MG63 (cell line): ENCODE results near the gene CCDC87. TPM values are rescaled to one million over a fixed set of nuclear protein-coding genes. Genes with fewer than 3 reads are reported as not detected.
"Not testable (repeated sequence)": the region's sequence is repeated elsewhere in the genome, so short reads cannot be mapped to it uniquely, and the experiment has no call there.

Experiments used
- DNase-seq: peaks from one replicate; pipeline ENCODE4 v3.0.0-alpha.2; 2020
- H3K27me3 ChIP-seq: fragments of 250-450 bp; sonication (Bioruptor Pico); 2 replicates; pipeline ENCODE4 v1.5.1; 2020; ENCODE audit warnings: mild to moderate bottlenecking, moderate library complexity
- H3K36me3 ChIP-seq: fragments of 250-450 bp; sonication (Bioruptor Pico); 2 replicates; pipeline ENCODE4 v1.5.1; 2020; ENCODE audit warnings: mild to moderate bottlenecking, moderate library complexity
- H3K4me3 ChIP-seq: fragments of 250-450 bp; sonication (Bioruptor Pico); 2 replicates; pipeline ENCODE4 v1.5.1; 2020; ENCODE audit warnings: mild to moderate bottlenecking, moderate library complexity
- H3K9me3 ChIP-seq: fragments of 250-450 bp; sonication (Bioruptor Pico); 2 replicates; pipeline ENCODE4 v1.5.1; 2020; ENCODE audit warnings: mild to moderate bottlenecking, moderate library complexity
- total RNA-seq: library from RNA; depleted of rRNA; stranded (reverse); fragments of >200 nt; shearing (Covaris generic); gene quantifications from 2 replicates; pipeline ENCODE4 v1.2.3, GENCODE V29; 2014; ENCODE audit warnings: low replicate concordance; rRNA removed

The CCDC87 gene, protein sequence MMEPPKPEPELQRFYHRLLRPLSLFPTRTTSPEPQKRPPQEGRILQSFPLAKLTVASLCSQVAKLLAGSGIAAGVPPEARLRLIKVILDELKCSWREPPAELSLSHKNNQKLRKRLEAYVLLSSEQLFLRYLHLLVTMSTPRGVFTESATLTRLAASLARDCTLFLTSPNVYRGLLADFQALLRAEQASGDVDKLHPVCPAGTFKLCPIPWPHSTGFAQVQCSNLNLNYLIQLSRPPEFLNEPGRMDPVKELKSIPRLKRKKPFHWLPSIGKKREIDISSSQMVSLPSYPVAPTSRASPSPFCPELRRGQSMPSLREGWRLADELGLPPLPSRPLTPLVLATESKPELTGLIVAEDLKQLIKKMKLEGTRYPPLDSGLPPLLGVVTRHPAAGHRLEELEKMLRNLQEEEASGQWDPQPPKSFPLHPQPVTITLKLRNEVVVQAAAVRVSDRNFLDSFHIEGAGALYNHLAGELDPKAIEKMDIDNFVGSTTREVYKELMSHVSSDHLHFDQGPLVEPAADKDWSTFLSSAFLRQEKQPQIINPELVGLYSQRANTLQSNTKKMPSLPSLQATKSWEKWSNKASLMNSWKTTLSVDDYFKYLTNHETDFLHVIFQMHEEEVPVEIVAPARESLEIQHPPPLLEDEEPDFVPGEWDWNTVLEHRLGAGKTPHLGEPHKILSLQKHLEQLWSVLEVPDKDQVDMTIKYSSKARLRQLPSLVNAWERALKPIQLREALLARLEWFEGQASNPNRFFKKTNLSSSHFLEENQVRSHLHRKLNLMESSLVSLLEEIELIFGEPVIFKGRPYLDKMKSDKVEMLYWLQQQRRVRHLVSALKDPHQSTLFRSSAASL
- not detected in 2 replicates for total RNA-seq

DNA sequence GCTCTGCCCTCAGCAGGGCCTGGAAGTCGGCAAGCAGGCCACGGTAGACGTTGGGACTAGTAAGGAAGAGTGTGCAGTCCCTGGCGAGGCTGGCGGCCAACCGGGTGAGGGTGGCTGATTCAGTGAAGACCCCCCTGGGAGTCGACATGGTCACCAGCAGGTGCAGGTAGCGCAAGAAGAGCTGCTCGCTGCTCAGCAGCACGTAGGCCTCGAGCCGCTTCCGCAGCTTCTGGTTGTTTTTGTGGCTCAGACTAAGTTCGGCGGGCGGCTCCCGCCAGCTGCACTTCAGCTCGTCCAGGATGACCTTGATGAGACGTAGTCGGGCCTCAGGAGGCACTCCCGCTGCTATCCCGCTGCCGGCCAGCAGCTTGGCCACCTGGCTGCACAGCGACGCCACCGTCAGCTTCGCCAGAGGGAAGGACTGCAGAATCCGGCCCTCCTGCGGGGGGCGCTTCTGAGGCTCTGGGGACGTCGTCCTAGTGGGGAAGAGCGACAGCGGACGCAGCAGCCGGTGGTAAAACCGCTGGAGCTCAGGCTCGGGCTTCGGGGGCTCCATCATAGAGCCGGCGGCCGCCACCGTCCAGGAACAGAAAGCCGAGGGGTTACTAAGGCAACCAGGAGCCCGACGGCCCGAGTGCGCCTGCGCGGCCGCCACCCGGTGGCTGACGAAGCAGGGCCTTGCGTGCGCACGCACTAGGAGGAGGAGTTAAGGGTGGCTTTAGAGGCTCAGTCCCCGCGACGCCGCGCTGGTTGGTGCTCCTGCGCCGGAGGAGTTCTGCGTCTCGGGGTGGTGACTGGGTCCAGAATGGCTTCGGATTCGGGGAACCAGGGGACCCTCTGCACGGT is at the start of gene CCDC87, which contains the start of gene CCS:
CCDC87 (minus strand) TSS at position 607 of the 846 bp plus-strand sequence; CDS start at position 559, 48 bp downstream.
CCS (plus strand) TSS at position 729 of the 846 bp plus-strand sequence; CDS start at position 806, 77 bp downstream.
- Histone ChIP-seq H3K4me3 (peak within 1 kb of the TSS; percentile 69), H3K9me3 (no peaks in the 10 kb centered on the region), H3K27me3 (no peaks in the 10 kb centered on the region), H3K36me3 (no peaks in the 10 kb centered on the region)
- DNase-seq, result peak; percentile 95

DNA sequence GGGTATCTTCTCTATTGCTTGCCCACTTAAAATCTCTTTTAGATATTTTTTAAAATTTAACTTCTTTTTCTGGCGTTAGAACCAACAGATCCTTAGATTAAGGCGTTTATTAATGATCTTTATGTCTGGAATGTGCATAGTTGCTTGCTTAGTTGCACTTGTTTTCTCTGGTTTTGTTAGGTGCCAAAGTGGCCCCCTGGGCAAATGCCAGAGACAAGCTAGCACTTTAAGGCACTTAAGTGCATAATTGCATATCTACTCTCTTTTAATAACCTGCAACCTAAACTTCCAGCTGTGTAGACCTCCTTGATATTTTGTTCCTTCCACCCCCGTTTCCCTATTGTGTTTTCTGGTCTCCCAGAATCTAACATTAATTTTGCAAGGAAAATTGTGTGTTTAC is 49.0 kb upstream of the CCDC87 start:
- peaks cover 96% of the 10 kb centered on the region for H3K36me3 ChIP-seq
- no peak for DNase-seq
- no peaks in the 10 kb centered on the region; the same call in 1 of the 2 replicates for H3K9me3 ChIP-seq
- no peaks in the 10 kb centered on the region for H3K27me3 ChIP-seq
- peak overlapping the region; percentile 1; the same call in 1 of the 2 replicates for H3K4me3 ChIP-seq

DNA sequence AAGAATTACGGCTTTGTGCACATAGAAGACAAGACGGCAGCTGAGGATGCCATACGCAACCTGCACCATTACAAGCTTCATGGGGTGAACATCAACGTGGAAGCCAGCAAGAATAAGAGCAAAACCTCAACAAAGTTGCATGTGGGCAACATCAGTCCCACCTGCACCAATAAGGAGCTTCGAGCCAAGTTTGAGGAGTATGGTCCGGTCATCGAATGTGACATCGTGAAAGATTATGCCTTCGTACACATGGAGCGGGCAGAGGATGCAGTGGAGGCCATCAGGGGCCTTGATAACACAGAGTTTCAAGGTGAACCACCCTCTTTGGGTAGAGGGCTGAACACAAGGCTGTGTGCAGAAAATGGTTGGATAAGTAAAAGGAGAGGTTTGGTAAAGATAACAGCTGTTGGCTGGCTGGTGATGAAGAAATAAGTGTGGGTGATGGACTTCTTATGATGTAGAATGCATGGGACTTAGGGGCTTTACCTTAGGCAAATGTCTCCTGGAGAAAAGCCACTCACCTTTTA is 47.0 kb upstream of the CCDC87 start:
- DNase-seq, H3K9me3 ChIP-seq, H3K27me3 ChIP-seq: not testable (repeated sequence)
- Histone ChIP-seq H3K36me3 (peaks cover 80% of the 10 kb centered on the region), H3K4me3 (peak overlapping the region; percentile 79)

DNA sequence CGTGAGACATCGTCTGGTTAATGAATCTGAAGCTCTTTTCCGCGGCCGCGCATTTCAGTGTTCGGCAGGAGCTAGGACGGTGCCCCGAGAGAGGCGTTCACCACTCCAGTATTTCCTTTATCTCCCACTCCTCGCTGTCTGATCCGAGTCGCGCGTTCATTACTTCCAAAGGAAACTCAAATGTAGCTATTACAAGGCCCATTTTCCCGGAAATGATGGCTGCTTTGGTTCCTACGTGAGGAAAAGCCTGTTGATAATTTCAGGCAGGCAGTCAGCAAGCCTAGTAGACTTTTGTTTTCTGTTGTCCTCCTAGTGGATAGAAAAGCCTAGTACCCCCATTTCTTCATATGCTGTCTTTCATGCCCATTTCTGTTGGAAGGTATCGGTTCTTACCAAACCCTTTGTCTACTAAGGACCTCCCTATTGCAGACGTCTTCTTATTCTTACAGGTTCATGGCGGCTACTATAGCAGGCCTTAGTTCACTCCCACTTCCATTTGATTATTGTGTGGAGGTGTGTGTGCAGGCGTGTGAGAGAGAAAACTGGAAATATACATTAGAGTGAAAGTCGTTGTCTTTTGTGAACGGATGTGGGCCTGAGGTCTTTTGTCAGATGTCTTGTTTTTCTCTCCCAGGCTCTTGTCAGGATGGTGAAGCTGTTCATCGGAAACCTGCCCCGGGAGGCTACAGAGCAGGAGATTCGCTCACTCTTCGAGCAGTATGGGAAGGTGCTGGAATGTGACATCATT is 46.4 kb upstream of the CCDC87 start:
- no peaks in the 10 kb centered on the region for H3K9me3 ChIP-seq
- DNase-seq, result no peak
- no peaks in the 10 kb centered on the region for H3K27me3 ChIP-seq
- peaks cover 80% of the 10 kb centered on the region for H3K36me3 ChIP-seq
- H3K4me3 ChIP-seq, result peak overlapping the region; percentile 79

DNA sequence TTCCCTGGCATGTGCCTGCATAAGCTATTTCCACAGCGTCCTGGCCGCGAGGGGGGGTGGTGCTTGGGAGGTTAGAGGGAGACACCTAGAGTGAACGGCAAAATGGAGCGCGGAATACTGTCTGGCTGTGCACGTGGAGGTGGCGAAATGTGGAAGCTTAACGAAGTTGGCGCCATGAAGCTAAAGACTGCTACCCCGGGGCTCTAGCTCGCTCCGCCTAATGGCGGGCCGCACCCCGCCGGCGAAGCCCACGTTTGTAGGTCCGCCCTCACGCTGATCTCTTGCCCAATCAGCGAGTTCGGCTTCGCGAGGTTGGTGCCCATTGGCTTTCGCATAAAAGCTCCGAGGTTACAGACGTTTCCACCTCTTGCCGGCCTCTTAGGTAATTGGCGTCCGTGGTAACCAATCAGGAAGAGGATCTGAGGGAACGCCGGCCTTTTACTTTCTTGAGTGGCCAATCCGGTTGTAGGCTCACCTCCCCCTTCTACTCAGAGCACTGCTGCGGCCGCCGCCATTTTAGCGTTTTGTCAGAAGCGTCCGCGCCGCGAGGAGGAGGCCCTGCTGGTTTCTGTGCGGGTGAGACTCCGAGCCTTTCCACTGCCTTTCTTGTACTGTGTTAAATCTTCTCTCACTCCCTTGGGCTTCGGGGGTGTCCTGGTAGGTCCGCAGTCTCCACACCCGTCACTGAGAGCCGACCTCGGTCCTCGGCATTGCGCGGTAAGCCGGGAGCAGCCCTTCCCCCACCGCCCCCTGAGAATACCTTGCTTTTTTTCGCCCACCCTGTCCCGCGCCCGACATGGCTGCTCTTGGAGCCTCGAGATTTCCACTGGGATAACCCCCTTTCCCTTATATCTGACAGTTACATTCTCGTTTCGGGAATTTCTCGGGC is 45.6 kb upstream of the CCDC87 start, which contains the start of gene RBM4:
RBM4 (plus strand) TSS at position 527 of the 889 bp plus-strand sequence. CDS start 1,009 bp downstream, outside the sequence.
- Histone ChIP-seq H3K27me3 (no peaks in the 10 kb centered on the region), H3K4me3 (peak within 1 kb of the TSS; percentile 79), H3K9me3 (no peaks in the 10 kb centered on the region), H3K36me3 (peaks cover 77% of the 10 kb centered on the region)
- peak; percentile 99 for DNase-seq

DNA sequence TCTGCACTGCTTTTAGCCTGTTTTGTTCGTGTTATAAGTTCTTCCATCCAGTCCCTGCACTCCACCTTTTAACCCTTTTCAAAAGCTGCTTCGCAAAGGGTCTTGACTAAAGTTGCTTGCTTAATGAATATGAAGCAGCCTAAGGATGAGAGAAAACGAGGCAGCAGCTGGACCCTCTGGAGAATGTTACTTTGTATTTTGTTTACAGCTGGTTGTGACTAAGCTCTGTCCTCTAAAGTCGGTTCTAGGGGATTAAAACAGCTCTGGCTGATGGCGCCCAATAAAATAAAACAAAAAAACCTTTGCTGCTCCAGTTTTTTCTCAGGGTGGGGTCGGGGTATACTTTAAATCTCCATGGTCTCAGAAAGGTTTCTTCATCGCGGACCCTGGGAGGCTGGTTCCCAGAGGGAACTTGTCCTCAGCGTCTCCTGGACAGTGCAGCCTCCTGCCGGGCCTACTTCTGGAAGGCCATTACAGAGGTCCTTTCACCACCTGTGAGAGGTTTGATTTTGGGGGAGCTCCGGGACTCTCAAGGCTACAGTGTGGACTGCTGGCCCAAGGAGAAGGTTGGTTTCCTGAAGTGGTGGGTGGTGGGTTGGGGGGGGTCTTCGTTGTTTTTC is 44.8 kb upstream of the CCDC87 start:
- H3K27me3 ChIP-seq, result no peaks in the 10 kb centered on the region
- H3K4me3 ChIP-seq, result peak overlapping the region; percentile 79
- H3K9me3 ChIP-seq, result no peaks in the 10 kb centered on the region
- peaks cover 77% of the 10 kb centered on the region for H3K36me3 ChIP-seq
- no peak for DNase-seq

DNA sequence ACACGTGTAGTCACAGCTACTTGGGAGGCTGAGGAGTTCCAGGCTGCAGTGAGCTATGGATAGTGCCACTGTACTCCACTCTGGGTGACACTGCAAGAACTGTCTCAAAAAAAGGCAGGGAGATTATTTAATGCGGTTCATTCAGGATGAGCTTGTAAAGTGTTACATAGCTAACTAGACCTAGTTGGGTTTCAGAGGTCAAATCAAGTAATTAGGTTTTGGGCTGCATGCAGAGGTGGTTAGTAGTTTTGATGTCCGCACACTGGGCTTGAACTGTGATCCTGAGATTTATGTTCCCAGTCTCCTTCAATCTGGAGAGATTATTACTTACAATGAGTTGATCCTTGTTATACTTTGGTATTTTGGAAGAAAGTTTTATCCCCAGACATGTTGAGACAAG is 43.5 kb upstream of the CCDC87 start:
- Histone ChIP-seq H3K9me3 (no peaks in the 10 kb centered on the region), H3K27me3 (no peaks in the 10 kb centered on the region), H3K36me3 (peaks cover 75% of the 10 kb centered on the region), H3K4me3 (no peak overlapping the region)
- DNase-seq, result no peak

DNA sequence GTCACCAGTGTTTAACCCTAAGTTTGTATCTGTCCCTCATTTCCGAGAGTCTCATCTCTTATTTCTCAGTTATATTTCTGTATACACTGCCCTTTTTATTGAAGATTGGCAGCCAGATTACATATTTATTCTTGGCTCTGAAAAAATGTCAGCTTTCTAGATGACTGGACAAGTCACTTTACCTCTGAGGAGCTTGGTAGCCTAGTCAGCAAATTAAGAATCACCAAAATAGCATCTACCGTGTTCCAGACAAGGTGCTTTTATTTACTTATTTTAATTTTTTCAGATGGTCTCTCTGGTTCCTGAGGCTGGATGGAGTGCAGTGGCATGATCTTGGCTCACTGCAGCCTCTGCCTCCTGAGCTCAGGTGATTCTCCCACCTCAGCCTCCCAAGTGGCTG is 40.1 kb upstream of the CCDC87 start:
- H3K36me3 ChIP-seq, result peaks cover 71% of the 10 kb centered on the region
- DNase-seq, result no peak
- H3K4me3 ChIP-seq, result no peak overlapping the region
- H3K9me3 ChIP-seq, result no peaks in the 10 kb centered on the region
- no peaks in the 10 kb centered on the region for H3K27me3 ChIP-seq

DNA sequence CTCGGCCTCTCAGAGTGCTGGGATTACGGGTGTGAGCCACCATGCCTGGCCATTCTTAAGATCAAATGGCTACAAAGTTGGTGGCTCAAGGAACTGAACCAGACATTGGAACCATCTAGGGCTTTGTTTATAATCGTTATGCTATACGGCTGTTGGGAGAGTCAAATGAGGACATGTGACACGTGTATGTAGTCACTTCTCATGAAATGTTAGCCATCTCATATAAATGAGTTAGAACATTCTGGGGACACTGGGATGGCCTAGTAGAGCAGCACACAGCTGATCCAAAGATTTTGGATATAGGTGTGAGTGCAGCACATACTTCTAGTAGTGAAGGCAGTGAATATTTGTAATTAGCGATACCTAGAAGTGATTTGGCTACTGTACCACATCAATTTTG is 39.0 kb upstream of the CCDC87 start:
- no peaks in the 10 kb centered on the region for H3K9me3 ChIP-seq
- DNase-seq, result no peak
- peaks cover 71% of the 10 kb centered on the region for H3K36me3 ChIP-seq
- no peaks in the 10 kb centered on the region for H3K27me3 ChIP-seq
- no peak overlapping the region for H3K4me3 ChIP-seq

DNA sequence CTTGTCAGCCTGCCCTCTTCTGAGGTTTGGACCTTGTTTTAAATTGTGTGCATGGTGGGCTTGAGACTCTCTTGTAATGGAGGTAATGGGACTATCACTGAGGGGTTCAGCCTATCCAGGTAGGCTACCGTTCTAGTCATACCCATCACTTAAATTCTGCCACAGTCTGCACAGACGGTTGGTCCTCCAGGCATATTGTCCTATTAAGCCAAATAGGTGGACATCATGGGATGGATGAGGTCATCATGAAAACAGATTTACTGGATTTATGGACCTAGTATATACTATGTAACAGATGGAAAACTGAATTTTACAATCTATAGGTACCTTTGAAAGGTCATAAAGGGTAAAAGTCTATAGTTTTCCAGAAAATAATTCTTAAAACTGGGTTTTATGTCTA is 36.5 kb upstream of the CCDC87 start:
- Histone ChIP-seq H3K4me3 (no peak overlapping the region), H3K9me3 (no peaks in the 10 kb centered on the region), H3K36me3 (peaks cover 88% of the 10 kb centered on the region), H3K27me3 (no peaks in the 10 kb centered on the region)
- no peak for DNase-seq

DNA sequence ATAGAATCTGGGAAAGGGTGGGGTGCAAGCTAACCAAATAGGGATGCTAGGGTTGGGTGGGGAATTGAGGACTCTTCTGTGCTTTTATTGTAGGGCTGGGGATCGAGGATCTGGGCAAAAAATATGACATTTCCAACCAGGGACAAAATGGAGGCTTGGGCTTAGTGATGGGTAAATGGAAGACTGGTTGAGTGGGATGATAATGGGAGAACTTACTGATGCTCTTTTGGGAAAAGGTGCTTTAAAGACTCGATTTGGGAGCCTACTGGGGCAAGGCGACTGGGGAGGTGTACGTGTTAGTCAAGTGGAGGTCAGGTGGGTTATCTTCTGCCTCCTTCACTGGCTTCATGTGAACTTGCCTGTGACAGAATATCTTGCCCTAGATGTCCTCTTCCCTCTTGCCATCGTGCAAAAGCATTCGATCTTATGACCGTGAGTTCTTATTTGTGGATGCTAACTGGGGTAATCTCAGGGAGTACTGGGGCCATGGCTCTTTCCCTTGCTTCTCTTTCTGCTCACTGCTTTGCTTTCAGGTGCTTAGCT is 35.3 kb upstream of the CCDC87 start:
- H3K27me3 ChIP-seq, result no peaks in the 10 kb centered on the region
- no peak for DNase-seq
- H3K9me3 ChIP-seq, result no peaks in the 10 kb centered on the region
- no peak overlapping the region for H3K4me3 ChIP-seq
- H3K36me3 ChIP-seq, result peaks cover 90% of the 10 kb centered on the region

DNA sequence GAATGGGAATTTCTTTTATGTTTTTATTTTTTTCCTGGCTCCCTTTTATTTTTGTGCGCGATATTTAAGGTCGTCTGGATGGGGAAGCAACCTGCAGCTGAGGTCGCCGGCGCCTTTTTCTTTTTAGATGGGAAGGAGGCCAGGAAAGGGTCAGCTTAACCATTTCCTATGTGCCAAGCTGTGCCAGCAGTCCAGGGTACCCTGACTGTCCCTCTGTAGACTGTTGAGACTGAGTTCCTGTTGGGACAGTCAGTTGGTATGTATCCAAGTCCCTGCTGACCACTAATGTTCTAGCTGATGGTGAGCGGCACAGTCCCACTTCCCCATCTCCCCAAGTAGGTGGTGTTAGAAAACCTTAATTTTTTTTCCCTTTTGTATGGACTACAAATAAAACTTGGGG is 34.1 kb upstream of the CCDC87 start:
- Histone ChIP-seq H3K27me3 (no peaks in the 10 kb centered on the region), H3K4me3 (no peak overlapping the region), H3K36me3 (peaks cover 90% of the 10 kb centered on the region), H3K9me3 (no peaks in the 10 kb centered on the region)
- no peak for DNase-seq

DNA sequence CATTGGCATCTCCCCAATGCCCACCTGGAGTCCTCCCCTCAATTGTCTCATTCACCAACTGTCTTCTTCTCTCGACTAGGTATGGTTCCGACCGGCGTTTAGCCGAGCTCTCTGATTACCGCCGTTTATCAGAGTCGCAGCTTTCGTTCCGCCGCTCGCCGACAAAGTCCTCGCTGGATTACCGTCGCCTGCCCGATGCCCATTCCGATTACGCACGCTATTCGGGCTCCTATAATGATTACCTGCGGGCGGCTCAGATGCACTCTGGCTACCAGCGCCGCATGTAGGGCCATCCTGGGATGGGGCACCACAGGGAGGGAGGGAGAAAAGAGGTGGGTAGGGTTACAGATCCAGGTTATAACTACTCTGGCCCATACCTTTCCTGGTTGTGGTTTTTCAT is 33.5 kb upstream of the CCDC87 start:
- H3K27me3 ChIP-seq, result no peaks in the 10 kb centered on the region
- no peaks in the 10 kb centered on the region for H3K9me3 ChIP-seq
- peaks cover 93% of the 10 kb centered on the region for H3K36me3 ChIP-seq
- H3K4me3 ChIP-seq, result no peak overlapping the region
- no peak for DNase-seq

DNA sequence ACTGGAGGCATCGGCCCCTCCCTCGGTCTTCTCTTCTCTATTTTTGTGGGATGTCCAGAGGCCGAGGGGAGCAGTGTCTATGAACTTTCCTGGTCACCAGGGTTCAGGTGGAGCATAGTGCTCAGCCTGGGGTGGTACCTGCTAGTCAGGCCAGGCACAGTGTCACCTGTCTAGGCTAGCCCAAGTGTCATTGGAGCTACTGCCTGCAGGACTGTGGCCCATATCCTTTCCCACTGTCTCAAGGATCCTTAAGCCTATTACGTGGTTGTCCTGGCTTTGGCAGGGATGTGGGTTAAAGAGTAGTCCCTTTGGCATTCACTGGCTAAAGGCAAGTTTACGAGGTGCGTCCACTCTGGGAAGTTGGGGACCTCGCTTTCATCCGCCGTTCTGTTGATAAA is 32.9 kb upstream of the CCDC87 start:
- DNase-seq, result no peak
- no peak overlapping the region for H3K4me3 ChIP-seq
- H3K27me3 ChIP-seq, result no peaks in the 10 kb centered on the region
- peaks cover 99% of the 10 kb centered on the region for H3K36me3 ChIP-seq
- H3K9me3 ChIP-seq, result no peaks in the 10 kb centered on the region
